GM18505 (cell line): ENCODE data around the gene GUCY2C.
"Not testable (repeated sequence)": the region's sequence is repeated elsewhere in the genome, so short reads cannot be mapped to it uniquely, and the experiment has no call there.

ENCODE experiments used
- ATAC-seq: cut with Tn5 transposase; IDR thresholded peaks from one replicate; pipeline ENCODE4 v1.9.1; 2021; ENCODE audit not compliant: unreplicated experiment
- POLR2A ChIP-seq: IDR thresholded peaks from 4 replicates; pipeline ENCODE4 v1.6.1; 2011; ENCODE audit warnings: borderline replicate concordance; ENCODE audit not compliant: insufficient read depth, insufficient read length; ENCODE audit errors: extremely low read depth

Gene GUCY2C

GRCh38 chr12:14696265-14696741 is at the start of gene GUCY2C:
TSS of gene GUCY2C (minus strand) at chr12:14696599. CDS start at chr12:14696448, 151 bp downstream.
- ATAC-seq: no peak
- TF ChIP-seq POLR2A: no peak

- ATAC-seq: no peak
- TF ChIP-seq POLR2A: no peak
Measured at GRCh38 chr12:14743061-14743460, 46.7 kb upstream of the GUCY2C start.

DNA sequence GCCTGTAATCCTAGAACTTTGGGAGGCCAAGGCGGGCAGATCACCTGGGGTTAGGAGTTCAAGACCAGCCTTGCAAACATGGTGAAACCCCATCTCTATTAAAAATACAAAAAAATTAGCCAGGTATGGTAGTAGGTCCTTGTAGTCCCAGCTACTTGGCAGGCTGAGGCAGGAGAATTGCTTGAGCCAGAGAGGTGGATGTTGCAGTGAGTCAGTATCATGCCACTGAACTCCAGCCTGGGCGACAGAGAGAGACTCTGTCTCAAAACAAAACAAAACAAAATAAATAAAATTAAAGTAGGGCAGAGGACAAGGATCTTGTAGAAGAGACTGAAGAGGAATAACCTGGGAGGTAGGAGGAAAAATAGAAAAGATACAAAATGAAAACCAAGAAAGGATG is 45.5 kb upstream of the GUCY2C start:
- ATAC-seq: no peak

DNA sequence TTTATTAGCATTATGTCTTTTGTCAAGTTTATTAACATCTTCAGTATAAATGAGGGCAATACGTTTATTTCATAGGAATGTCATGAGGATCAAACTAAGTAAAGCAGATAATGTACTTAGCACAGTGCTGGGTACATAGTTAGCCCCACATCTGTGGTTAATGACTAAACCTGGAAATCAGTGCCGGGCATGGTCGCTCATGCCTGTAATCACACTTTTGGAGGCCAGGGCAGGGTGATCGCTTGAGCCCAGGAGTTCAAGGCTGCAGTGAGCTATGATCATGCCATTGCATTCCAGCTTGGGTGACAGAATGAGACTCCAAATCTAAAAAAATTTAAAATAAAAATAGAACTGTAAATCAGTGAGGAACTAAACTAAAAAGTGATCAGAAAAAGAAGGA is 44.8 kb upstream of the GUCY2C start:
- no peak for ATAC-seq
- no peak for TF ChIP-seq POLR2A

More for the DNA sequence above, 45.5 kb upstream of the GUCY2C start:
- TF ChIP-seq POLR2A: no peak

DNA sequence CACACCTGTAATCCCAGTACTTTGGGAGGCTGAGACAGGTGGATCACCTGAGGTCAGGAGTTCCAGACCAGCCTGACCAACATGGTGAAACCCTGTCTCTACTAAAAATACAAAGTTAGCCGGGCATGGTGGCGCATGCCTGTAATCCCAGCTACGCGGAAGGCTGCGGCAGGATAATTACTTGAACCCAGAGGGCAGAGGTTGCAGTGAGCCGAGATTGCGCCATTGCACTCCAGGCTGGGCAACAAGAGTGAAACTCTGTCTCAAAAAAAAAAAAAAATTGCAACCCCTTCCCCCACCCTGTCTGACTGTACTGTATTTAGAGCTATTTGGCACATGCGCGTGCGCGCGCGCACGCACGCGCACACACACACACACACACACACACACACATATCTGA is 40.0 kb upstream of the GUCY2C start:
- not testable (repeated sequence) for ATAC-seq

GRCh38 chr12:14731821-14732220 is 35.4 kb upstream of the GUCY2C start:
- no peak for ATAC-seq
- TF ChIP-seq POLR2A: no peak

DNA sequence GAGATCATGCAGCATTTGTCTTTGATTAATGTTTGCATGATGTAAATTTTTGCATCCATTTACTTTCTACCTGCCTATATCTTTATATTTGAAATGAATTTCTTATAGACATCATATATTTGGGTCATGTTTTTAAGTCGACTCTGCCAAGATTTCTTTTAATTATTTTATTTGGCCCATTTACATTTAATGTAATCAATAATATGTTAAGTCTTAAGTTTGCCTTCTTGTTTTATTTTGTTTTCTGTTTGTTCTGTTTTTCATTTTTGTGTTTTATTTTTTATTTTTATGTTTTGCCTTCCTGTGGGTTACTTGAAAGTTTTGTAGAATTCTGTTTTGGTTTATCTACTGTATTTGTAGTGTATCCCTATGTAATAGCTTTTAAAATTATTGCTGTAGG is 33.2 kb upstream of the GUCY2C start:
- TF ChIP-seq POLR2A: no peak
- ATAC-seq: no peak

- ATAC-seq: no peak
- no peak for TF ChIP-seq POLR2A
Measured at GRCh38 chr12:14723763-14724162, 27.4 kb upstream of the GUCY2C start.

DNA sequence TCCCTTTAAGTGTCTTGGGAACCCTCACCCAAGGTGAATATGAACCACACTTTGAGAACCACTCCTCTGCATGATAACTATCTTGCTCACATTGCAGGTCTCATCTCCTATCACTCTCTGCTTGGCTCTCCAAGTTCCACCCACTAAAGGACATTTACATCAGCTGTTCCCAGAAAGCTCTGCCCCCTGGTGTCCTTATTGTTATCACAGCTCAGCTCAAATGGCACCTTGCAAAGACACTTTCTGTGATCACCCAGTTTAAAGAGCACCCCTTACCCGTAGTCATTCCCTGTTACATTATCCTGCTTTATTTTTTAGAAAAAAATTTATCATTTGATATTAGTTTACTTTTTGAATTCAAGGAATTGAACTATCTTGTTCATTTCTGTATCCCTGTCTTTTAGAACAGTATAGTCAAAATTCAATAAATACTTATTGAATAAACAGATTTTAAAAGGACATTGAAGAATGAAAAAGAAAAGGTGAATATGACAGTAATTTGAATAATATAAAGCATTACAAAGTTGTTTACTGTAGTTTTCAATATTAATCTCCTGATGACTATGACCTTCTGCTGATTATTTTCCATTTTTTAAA is 20.5 kb upstream of the GUCY2C start:
- ATAC-seq: no peak
- no peak for TF ChIP-seq POLR2A

DNA sequence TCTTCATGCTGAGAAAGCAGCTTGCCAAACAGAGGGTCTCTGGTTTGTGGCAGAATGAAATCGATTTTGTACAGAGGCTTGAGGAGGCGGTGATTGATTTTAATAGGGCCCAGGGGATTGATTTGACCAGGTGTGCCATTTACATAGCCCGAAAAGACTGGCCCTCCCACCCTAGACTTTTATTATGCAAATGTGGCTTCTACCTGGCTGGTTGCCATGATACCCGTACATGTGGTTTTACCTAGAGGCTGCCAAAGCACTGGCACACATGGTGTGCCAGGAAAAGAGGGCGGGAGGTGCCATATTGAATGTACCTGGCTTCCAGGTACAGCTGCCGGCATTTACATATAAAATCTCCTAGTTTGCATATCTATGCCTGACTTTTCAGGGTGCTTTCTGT is 18.0 kb upstream of the GUCY2C start:
- ATAC-seq: no peak
- TF ChIP-seq POLR2A: no peak

GRCh38 chr12:14710632-14711320 is 14.4 kb upstream of the GUCY2C start:
- ATAC-seq: no peak
- TF ChIP-seq POLR2A: no peak

- no peak for TF ChIP-seq POLR2A
- ATAC-seq: no peak
Measured at GRCh38 chr12:14701809-14702568, 5.6 kb upstream of the GUCY2C start.

GRCh38 chr12:14700935-14701334 is 4.5 kb upstream of the GUCY2C start:
- no peak for TF ChIP-seq POLR2A
- ATAC-seq: no peak

- ATAC-seq: no peak
- TF ChIP-seq POLR2A: no peak
Measured at GRCh38 chr12:14699923-14700322, 3.5 kb upstream of the GUCY2C start.
